ENCODE measurements around the gene SETD5. TPM values are rescaled to one million over a fixed set of nuclear protein-coding genes. Genes with fewer than 3 reads are reported as not detected.
A peak's percentile ranks its signal among the peaks of the same experiment; 100 is the strongest.

The SETD5 gene
- total and polyA plus RNA-seq, 2 of the 8 experiments (the other 6 are each of a cell fraction or from before 2014, with no cell fraction given): 108 to 234 TPM

- H3K79me1 ChIP-seq (ENCODE audit: low read depth, low read length): no peaks in the 10 kb centered on the region; the same call in 1 of the 2 replicates
- H2BK5ac ChIP-seq (ENCODE audit: low read depth, low read length): peak within 1 kb of the TSS; percentile 94
- FAIRE-seq (no peak), DNase-seq (ENCODE audit: low read depth in 1 of 2, low spot score in 2 of 2) (peak; percentile 84 to 92)
- H2AFZ ChIP-seq (ENCODE audit: low read length): peak within 1 kb of the TSS; percentile 63; the same call in 1 of the 2 replicates
- no peak within 1 kb of the TSS for H3K23ac ChIP-seq (ENCODE audit: insufficient read length)
- 6% methylated on average over 41 of the region's 46 CpGs; no CpG with 5 or more reads in 1 of the 2 experiments for WGBS, 2 experiments (ENCODE audit: extremely low coverage in 1 of 2, insufficient coverage in 1 of 2, insufficient read length in 1 of 2, insufficient replicate concordance in 2 of 2, low coverage in 1 of 2, low lambda C conversion rate in 2 of 2, missing lambda C conversion rate in 1 of 2)
- H4K20me1 ChIP-seq (replicated peaks in 1 of 2; ENCODE audit: control insufficient read depth in 1 of 2, insufficient read depth in 2 of 2, low read length in 2 of 2): no peaks in the 10 kb centered on the region
- H2BK12ac ChIP-seq (ENCODE audit: low read depth, low read length): peak within 1 kb of the TSS; percentile 85; the same call in 1 of the 2 replicates
- H3K9ac ChIP-seq (replicated peaks in 1 of 4; ENCODE audit: extremely low read depth in 1 of 4, low read depth in 3 of 4, low read length in 3 of 4): peak within 1 kb of the TSS; percentile 82 to 94 (median 88)
- no peak within 1 kb of the TSS for H2BK15ac ChIP-seq (ENCODE audit: low read length)
- peaks cover 0 to 2% (median under 1%) of the 10 kb centered on the region in 4 experiments; a peak in 2 of 7 replicates for H3K4me1 ChIP-seq (replicated peaks in 1 of 4; ENCODE audit: control insufficient read depth in 3 of 4, insufficient read depth in 4 of 4, low read length in 3 of 4)
- H3K9me3 ChIP-seq (ENCODE audit: insufficient read depth in 2 of 2, low read depth in 1 of 2, low read length in 1 of 2): no peaks in the 10 kb centered on the region
- H2BK120ac ChIP-seq (replicated peaks; ENCODE audit: low read depth, low read length): no peak within 1 kb of the TSS
- POLR2A ChIA-PET (ENCODE audit: partially characterized antibody): interaction anchor here (0.9 to 5.0 kb wide), 32 partner anchors 9 to 584 kb away, joined by 3 to 103 read pairs (median 4); partner anchors contain the start of genes ARPC4, SETD5 and TADA3
- no peak within 1 kb of the TSS; the same call in 1 of the 2 replicates for H2AK5ac ChIP-seq (ENCODE audit: low read depth, low read length)
- peak within 1 kb of the TSS; percentile 74 for H3K4ac ChIP-seq (replicated peaks; ENCODE audit: insufficient read length, low read depth, low read length)
- H3K79me2 ChIP-seq (ENCODE audit: control insufficient read depth in 1 of 2, insufficient read depth in 2 of 2, low read length in 2 of 2): peaks cover 0 to 14% of the 10 kb centered on the region in 2 experiments; a peak in 2 of 4 replicates
- peak within 1 kb of the TSS; percentile 99 for H3K18ac ChIP-seq (ENCODE audit: extremely low read depth, low read length)
- CTCF ChIA-PET (ENCODE audit: partially characterized antibody): interaction anchor here (0.6 to 3.3 kb wide), 12 partner anchors 10 to 423 kb away, joined by 3 to 47 read pairs (median 3); no protein-coding TSS in a partner anchor
- H3K36me3 ChIP-seq (ENCODE audit: control insufficient read depth in 2 of 4, insufficient read depth in 4 of 4, low read length in 3 of 4): peaks cover 2 to 29% (median 24%) of the 10 kb centered on the region in 4 experiments; a peak in 7 of 8 replicates
- no peak within 1 kb of the TSS for H3K14ac ChIP-seq (ENCODE audit: insufficient read length)
- peak within 1 kb of the TSS; percentile 71 for H4K91ac ChIP-seq (replicated peaks; ENCODE audit: insufficient read length, low read length)
- peaks cover 2% of the 10 kb centered on the region; the same call in 1 of the 2 replicates for H3K23me2 ChIP-seq (ENCODE audit: low read depth, low read length)
- H4K8ac ChIP-seq (ENCODE audit: extremely low read depth, insufficient read depth, low read length): peak within 1 kb of the TSS; percentile 97; the same call in 1 of the 2 replicates
- peak within 1 kb of the TSS; percentile 86 for H3K27ac ChIP-seq (ENCODE audit: low read depth, low read length)
- H2BK20ac ChIP-seq (ENCODE audit: low read length): peak within 1 kb of the TSS; percentile 96; the same call in 1 of the 2 replicates
- H3K4me2 ChIP-seq (ENCODE audit: insufficient read depth in 1 of 2, low read depth in 2 of 2, low read length in 2 of 2): peak within 1 kb of the TSS; percentile 66 to 72
- peak within 1 kb of the TSS; percentile 52 to 82 (median 64) for H3K4me3 ChIP-seq (ENCODE audit: extremely low read depth in 1 of 4, insufficient read depth in 2 of 4, low read depth in 3 of 4, low read length in 4 of 4)
- peak within 1 kb of the TSS; percentile 82 for H4K5ac ChIP-seq (ENCODE audit: insufficient read length, low read depth, low read length)
- peak within 1 kb of the TSS; percentile 62 for H3K56ac ChIP-seq (replicated peaks; ENCODE audit: insufficient read length, low read depth, low read length)
- no peaks in the 10 kb centered on the region; a peak in 1 of 7 replicates for H3K27me3 ChIP-seq (replicated peaks in 1 of 4; ENCODE audit: control insufficient read depth in 3 of 4, extremely low read depth in 1 of 4, insufficient read depth in 3 of 4, low read length in 3 of 4)
- peak; percentile 92 for TF ChIP-seq ASH2L (IDR thresholded peaks at IDR 0.05; ENCODE audit: low read length)
- TF ChIP-seq EZH2 (IDR thresholded peaks at IDR 0.05; ENCODE audit: low read depth, low read length, severe bottlenecking): no peak
- TF ChIP-seq POLR2A (IDR thresholded peaks at IDR 0.05; ENCODE audit: control extremely low read depth in 1 of 2, low read depth in 2 of 2, low read length in 2 of 2): peak; percentile 85 to 99
- peak in 1 of 2 experiments; percentile 31; a peak in 1 of 3 replicates for TF ChIP-seq EP300 (IDR thresholded peaks at IDR 0.05; ENCODE audit: borderline replicate concordance in 1 of 2, low read depth in 2 of 2, low read length in 2 of 2)
- TF ChIP-seq CREB1 (IDR thresholded peaks at IDR 0.05): peak; percentile 43; the same call in 1 of the 2 replicates
- TF ChIP-seq HDAC6 (IDR thresholded peaks at IDR 0.05; ENCODE audit: low read depth, low read length): no peak
- no peak for TF ChIP-seq SP2 (IDR thresholded peaks at IDR 0.05; ENCODE audit: low read length)
- TF ChIP-seq MAX (IDR thresholded peaks at IDR 0.05): peak; percentile 98
- TF ChIP-seq SP1 (IDR thresholded peaks at IDR 0.05; ENCODE audit: low read depth, low read length): peak; percentile 30; the same call in 1 of the 2 replicates
- TF ChIP-seq NANOG (IDR thresholded peaks at IDR 0.05; ENCODE audit: insufficient read depth, low read depth, low read length, poor library complexity, severe bottlenecking): no peak
- TF ChIP-seq FOSL1 (IDR thresholded peaks at IDR 0.05; ENCODE audit: insufficient read depth, low read depth, low read length): no peak
These were observed 34.5 kb upstream of the SETD5 start, which contains the start of gene THUMPD3 for GRCh38 chr3:9362731-9363530. Gene THUMPD3 (plus strand): TSS chr3:9363054. CDS start chr3:9365069, 2,015 bp downstream.

All from H1 (cell line).